BJ (cell line): ENCODE data around the gene LRRC63. TPM values are rescaled to one million over a fixed set of nuclear protein-coding genes. Genes with fewer than 3 reads are reported as not detected.
A peak's percentile ranks its signal among the peaks of the same experiment; 100 is the strongest.

Experiments used
- CTCF ChIA-PET: fragments of 350-600 bp; formaldehyde crosslinking; extraction: SDS; loops from one replicate; lab custom pipeline; 2021; ENCODE audit warnings: antibody characterized with exemption, inconsistent platforms; lab: Yijun Ruan, JAX
- POLR2A ChIA-PET: fragments of 300-600 bp; sonication (Branson Sonifier 250); formaldehyde crosslinking; extraction: SDS; loops from one replicate; lab custom pipeline; 2021; ENCODE audit warnings: antibody characterized with exemption; lab: Charles Lee
- DNase-seq: peaks from one replicate; pipeline ENCODE4 v3.0.0-alpha.2; 2011; ENCODE audit warnings: low read depth
- H3K27me3 ChIP-seq: 2 replicates; pipeline ENCODE4 v1.6.0; 2011; ENCODE audit warnings: low read length; ENCODE audit not compliant: control insufficient read depth, insufficient read depth
- H3K36me3 ChIP-seq: 2 replicates; pipeline ENCODE4 v1.5.1; 2011; ENCODE audit warnings: low read length; ENCODE audit not compliant: control insufficient read depth, insufficient read depth
- H3K4me3 ChIP-seq: 2 replicates; pipeline ENCODE4 v1.5.1; 2011; ENCODE audit warnings: low read depth, mild to moderate bottlenecking, control low read depth, low read length
- polyA plus RNA-seq: library from polyadenylated mRNA; depleted of rRNA; stranded (reverse); fragments of >200 nt; gene quantifications from 2 replicates; pipeline ENCODE4 v1.2.3, GENCODE V29; 2011
- TF ChIP-seq, protein P1 (sequence below): IDR thresholded peaks from 2 replicates; pipeline ENCODE4 v1.5.1; 2011; ENCODE audit warnings: low read depth, mild to moderate bottlenecking, control low read depth, inconsistent platforms, low read length, moderate library complexity; ENCODE audit not compliant: insufficient read depth

Gene LRRC63
- polyA plus RNA-seq, 1 experiment: not detected

GRCh38 chr13:46296115-46296822 lies 84.5 kb downstream of the LRRC63 start:
- no peaks in the 10 kb centered on the region for H3K36me3 ChIP-seq
- ChIA-PET CTCF (interaction anchor here (0.5 to 2.5 kb wide), 8 partner anchors 9 to 295 kb away, joined by 3 to 16 read pairs (median 3); no protein-coding TSS in a partner anchor), POLR2A (interaction anchor here (1.1 kb wide), 1 partner anchor 73 kb away, joined by 3 read pairs; no protein-coding TSS in a partner anchor)
- peak; percentile 99 for DNase-seq
- TF ChIP-seq, protein P1, sequence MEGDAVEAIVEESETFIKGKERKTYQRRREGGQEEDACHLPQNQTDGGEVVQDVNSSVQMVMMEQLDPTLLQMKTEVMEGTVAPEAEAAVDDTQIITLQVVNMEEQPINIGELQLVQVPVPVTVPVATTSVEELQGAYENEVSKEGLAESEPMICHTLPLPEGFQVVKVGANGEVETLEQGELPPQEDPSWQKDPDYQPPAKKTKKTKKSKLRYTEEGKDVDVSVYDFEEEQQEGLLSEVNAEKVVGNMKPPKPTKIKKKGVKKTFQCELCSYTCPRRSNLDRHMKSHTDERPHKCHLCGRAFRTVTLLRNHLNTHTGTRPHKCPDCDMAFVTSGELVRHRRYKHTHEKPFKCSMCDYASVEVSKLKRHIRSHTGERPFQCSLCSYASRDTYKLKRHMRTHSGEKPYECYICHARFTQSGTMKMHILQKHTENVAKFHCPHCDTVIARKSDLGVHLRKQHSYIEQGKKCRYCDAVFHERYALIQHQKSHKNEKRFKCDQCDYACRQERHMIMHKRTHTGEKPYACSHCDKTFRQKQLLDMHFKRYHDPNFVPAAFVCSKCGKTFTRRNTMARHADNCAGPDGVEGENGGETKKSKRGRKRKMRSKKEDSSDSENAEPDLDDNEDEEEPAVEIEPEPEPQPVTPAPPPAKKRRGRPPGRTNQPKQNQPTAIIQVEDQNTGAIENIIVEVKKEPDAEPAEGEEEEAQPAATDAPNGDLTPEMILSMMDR: no peak
- no peaks in the 10 kb centered on the region for H3K27me3 ChIP-seq
- no peak overlapping the region for H3K4me3 ChIP-seq

DNA sequence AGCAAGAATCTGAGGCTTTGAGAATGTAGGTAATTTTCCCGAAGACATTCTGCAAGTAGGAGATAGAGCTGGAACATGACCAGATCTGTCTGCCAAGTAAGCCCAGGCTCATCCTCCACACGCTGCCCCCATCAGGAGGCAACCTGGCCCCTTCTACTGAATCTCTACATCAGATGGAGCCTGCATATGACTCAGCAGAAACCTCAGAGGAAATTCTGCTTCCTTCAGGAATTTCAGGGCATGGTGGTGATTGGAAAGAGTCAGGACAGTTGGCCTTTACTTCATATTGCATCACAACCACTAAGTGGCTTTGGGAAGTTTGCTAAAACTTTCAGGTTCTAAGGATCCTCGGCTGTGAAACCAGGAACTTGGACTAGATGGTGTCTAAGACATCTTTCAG lies 85.2 kb downstream of the LRRC63 start:
- Histone ChIP-seq H3K36me3 (no peaks in the 10 kb centered on the region), H3K4me3 (no peak overlapping the region), H3K27me3 (no peaks in the 10 kb centered on the region)
- ChIA-PET CTCF (interaction anchor here (1.6 to 2.5 kb wide), 2 partner anchors 25 to 129 kb away, joined by 4 to 16 read pairs; no protein-coding TSS in a partner anchor), POLR2A (interaction anchor here (1.1 kb wide), 1 partner anchor 72 kb away, joined by 3 read pairs; no protein-coding TSS in a partner anchor)
- TF ChIP-seq, protein P1: 0 out of 2 replicates have a peak, but pooled peaks have one; percentile 15
- DNase-seq: peak; percentile 71

- ChIA-PET POLR2A (no interaction called here), CTCF (interaction anchor here (2.5 kb wide), 1 partner anchor 24 kb away, joined by 16 read pairs; no protein-coding TSS in a partner anchor)
- Histone ChIP-seq H3K4me3 (no peak overlapping the region), H3K36me3 (no peaks in the 10 kb centered on the region), H3K27me3 (no peaks in the 10 kb centered on the region)
- TF ChIP-seq, protein P1: no peak
- DNase-seq: no peak
Observed at GRCh38 chr13:46297361-46297811, 85.7 kb downstream of the LRRC63 start.

DNA sequence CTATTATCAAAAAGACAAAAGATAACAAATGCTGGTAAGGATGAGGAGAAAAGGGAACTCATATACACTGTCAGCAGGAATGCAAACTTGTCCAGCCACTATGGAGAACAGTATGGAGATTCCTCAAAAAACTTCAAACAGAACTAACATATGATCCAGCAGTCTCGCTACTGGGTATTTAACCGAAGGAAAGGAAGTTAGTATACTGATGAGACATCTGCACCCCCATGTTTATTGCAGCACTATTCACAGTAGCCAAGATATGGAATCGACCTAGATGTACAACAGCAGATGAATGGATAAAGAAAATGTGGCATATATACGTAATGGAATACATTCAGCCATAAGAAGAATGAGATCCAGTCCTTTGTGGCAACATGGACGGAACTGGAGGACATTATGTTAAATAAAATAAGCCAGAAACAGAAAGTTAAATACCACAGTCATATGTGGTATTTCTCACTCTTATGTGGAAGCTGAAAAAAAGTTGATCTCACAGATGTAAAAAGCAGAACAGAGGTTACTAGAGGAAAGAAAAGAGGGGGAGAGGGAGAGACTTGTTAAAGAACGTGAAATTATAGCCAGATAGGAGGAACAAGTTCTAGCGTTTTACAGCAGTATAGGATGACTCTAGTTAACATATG lies 92.1 kb downstream of the LRRC63 start:
- ChIA-PET CTCF (interaction anchor here (0.6 to 1.5 kb wide), 2 partner anchors 15 to 246 kb away, joined by 3 read pairs; no protein-coding TSS in a partner anchor), POLR2A (no interaction called here)
- Histone ChIP-seq H3K36me3 (no peaks in the 10 kb centered on the region), H3K4me3 (no peak overlapping the region), H3K27me3 (no peaks in the 10 kb centered on the region)
- TF ChIP-seq, protein P1: no peak
- no peak for DNase-seq

DNA sequence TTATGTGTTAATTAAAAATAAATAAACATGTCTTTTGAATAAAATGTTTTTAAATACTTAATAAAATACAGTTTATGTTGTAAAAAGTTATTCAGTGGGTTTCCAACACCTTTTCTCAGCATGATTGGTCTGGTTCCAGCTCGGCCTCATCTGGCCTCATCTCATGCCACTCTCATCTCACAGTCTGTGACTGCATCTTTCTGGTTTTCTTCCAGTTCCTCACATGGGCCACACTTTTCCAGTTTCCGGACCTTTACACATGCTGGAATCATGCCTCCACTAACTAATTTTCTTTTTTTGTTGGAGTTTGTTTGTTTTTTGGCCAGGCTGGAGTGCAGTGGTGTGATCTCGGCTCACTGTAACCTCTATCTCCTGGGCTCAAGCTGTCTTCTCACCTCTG lies 92.8 kb downstream of the LRRC63 start:
- DNase-seq: no peak

More for the DNA sequence above, 92.8 kb downstream of the LRRC63 start:
- Histone ChIP-seq H3K27me3 (no peaks in the 10 kb centered on the region), H3K36me3 (no peaks in the 10 kb centered on the region), H3K4me3 (no peak overlapping the region)
- TF ChIP-seq, protein P1: no peak
- ChIA-PET CTCF (interaction anchor here (0.6 to 1.0 kb wide), 2 partner anchors 15 to 245 kb away, joined by 3 to 6 read pairs; no protein-coding TSS in a partner anchor), POLR2A (no interaction called here)
